GM21526 (cell line): ENCODE data around the gene POU4F3.

Source experiments
- ATAC-seq: cut with Tn5 transposase; IDR thresholded peaks from one replicate; pipeline ENCODE4 v1.9.1; 2021; ENCODE audit warnings: moderate library complexity; ENCODE audit not compliant: unreplicated experiment, low FRiP score

Gene POU4F3

DNA sequence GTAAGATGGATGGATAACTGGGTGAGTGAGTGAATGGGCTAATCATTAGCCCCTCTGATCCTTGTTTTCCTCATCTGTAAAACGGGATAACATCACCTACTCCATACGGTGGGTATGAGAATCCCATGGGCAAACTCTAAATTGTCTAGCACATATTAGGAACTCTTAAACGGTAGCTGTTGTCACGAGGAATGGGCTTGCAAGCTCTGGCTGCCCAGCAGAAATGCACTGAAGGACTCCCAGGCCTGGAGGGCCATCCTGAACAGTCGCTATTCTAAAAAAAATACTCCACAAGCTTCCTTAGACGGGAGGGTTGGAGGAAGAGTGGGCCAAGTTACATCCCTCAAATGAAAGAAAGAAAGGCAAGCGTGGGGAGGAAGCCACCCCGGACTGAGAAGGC is 711 bp upstream of the POU4F3 start:
- ATAC-seq: no peak

- ATAC-seq: no peak
Observed at GRCh38 chr5:146339715-146340259, 1.1 kb downstream of the POU4F3 start.

DNA sequence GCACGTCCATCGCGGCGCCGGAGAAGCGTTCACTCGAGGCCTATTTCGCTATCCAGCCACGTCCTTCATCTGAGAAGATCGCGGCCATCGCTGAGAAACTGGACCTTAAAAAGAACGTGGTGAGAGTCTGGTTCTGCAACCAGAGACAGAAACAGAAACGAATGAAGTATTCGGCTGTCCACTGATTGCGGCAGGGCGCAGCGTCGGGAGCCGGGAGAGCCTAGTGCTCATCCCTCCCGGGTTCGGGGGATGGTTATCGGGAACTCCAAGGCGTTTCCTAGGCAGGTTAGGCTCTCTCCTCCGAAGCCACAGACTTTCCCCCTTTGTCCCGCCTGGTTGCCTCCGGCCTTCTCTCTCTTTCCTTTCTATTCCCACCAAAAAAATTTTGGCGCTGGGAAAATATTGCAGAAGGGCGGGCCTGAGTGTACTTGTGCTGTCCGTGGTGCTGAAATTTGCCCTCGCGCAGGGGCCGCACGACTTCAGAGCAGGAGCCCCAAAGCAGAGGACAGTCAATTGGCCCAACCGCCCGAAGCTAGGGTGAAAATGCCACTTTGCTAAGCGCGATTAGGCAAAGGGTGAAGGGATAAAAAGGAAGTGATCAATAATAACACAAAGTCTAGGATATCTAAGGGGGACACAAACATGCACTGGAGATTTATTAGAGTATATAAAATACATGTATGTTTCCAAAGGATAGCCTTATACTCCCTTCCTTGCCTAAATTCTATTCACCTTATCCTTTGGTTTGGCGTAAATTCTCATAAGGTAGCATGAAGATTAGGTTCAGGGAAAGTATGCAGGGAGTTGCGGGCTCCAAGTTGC is 1.8 kb downstream of the POU4F3 start:
- ATAC-seq: no peak

GRCh38 chr5:146341854-146342253 is 3.2 kb downstream of the POU4F3 start:
- no peak for ATAC-seq

GRCh38 chr5:146342519-146342881 is 3.9 kb downstream of the POU4F3 start:
- ATAC-seq: no peak

DNA sequence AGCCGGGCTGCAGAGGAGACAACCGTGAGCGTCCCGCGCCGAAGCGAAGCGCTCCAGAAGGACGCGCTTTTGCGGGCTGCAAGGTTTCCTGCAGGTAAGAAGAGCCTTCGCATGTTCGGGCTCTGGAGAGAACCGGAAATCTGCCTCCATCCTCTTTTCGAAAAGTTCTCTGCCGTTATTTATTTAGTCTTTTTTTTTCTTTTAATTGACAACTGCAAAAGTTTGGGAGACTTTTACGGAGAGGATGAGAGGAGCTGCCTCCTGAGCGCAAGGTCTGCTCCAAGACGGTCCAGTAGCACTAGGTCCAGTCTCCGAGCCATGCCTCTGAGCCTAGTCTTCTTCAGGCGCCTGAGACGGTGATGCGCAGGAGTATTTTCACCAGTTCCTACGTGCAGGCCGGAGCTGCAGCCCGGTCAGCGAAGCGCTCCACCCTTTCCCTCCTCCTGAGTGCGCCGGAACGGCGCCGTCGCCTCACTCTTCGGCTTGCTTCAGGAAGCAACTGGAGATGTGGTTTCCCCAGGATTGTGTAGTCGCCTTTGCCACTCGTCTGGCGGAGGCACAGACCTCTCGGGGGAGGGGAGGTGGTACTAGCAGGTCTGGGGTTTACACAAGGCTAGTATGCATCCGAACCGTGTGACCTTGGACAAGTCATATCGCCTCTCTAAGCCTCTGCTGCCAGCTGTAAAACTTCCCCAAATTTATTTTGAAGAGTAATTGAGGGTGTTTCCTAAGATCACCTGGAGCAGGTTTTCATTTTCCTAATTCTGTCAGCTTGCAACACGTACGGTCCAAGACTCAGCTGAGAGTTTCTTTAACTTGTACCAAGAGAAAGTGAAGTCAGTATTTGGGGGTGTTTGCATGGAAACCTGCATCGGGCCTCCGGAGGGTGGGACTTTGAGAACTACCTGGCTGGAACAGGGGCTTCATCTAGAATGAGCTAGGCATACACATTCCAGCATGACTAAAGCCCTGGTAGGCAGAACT is 4.5 kb downstream of the POU4F3 start:
- no peak for ATAC-seq

DNA sequence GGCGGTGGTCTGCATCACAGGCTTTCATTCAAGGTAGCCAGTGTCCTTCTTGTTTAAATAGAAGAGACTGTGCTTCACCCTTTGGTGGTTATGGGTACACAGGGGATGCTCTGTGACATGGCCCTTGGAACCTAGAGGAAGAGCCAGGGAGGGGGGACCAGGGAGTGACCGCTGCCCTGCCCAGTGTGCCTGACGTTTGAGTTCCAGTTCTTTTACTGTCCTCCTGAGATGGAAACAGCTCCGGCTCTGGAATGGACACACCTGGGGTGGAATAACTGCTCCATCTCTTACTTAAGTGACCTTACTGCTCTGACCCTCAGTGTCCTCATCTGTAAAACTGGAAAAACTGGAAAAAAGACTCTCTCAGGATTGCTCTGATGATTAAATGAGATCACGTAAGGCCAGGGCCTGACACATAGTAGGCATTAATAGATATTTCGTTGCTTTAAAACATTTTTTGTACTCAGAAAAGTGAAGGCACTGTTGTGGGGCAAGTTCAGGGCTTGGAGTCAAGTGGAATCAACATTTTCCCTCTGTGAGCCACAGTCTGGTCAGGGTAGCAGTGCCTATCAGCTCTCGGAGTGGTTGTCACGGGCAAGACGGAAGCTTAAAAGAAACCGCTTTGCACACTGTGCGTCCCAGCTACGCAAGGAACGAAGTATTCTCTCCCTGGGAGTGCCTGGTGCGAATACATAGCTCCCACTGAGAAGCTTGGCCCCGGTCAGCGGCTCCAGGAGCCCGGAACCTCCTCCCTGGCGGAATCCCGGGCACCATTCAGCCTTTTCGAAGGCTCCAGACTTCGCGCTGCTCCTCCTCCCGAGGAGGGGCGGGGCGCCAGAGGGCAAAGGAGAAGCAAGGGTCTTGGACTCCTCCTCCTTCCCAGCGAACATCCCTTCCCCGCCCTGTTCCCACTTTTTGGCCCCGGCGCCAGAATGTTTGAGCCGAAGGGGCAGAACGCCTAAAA is 5.8 kb downstream of the POU4F3 start:
- no peak for ATAC-seq

GRCh38 chr5:146345240-146345577 is 6.6 kb downstream of the POU4F3 start:
- ATAC-seq: no peak

GRCh38 chr5:146345578-146346366 is 7.1 kb downstream of the POU4F3 start:
- no peak for ATAC-seq

GRCh38 chr5:146357126-146357525 is 18.5 kb downstream of the POU4F3 start:
- ATAC-seq: no peak

DNA sequence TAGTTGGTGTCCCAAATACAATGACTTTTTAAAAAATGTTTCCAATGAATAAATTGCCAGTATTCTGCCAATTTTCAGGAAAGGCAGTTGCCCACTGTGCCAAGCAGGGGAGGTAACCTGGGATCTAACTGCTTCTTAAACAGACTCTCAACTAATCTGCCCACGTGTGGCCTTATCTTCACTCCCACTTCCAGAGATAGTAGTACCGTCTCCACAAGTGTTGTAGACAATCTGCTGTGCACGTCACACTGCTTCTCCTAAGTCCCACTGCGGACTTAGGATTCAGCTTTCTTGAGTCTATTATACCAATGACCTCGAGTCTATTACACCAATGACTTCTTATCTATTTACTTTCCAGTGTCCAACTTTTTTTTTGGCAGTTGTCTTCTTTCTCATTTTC is 21.2 kb downstream of the POU4F3 start:
- ATAC-seq: no peak

GRCh38 chr5:146363161-146363874 is 24.7 kb downstream of the POU4F3 start:
- ATAC-seq: no peak

- no peak for ATAC-seq
Observed at GRCh38 chr5:146365618-146366017, 27.0 kb downstream of the POU4F3 start.

DNA sequence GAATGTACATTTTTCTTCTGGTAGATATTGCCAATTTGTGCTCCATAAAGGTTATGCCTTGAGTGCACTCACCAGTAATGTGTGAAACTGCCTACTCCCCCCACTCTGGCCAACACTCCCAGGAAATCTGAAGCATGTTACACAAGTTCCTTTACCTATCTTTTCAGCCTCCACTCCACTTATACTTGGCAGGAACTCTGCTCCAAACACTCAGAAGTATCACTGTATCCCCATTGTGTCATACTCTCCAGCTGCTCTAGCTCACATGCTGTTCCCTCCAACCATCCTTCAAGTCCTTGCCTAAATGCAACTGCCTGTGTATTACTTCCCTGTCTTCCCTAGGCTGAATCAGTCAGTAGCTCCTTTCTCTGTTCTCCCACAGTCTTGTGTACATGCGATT is 28.3 kb downstream of the POU4F3 start:
- no peak for ATAC-seq

- no peak for ATAC-seq
Observed at GRCh38 chr5:146368137-146368536, 29.5 kb downstream of the POU4F3 start.

- no peak for ATAC-seq
Observed at GRCh38 chr5:146369691-146370090, 31.1 kb downstream of the POU4F3 start.

DNA sequence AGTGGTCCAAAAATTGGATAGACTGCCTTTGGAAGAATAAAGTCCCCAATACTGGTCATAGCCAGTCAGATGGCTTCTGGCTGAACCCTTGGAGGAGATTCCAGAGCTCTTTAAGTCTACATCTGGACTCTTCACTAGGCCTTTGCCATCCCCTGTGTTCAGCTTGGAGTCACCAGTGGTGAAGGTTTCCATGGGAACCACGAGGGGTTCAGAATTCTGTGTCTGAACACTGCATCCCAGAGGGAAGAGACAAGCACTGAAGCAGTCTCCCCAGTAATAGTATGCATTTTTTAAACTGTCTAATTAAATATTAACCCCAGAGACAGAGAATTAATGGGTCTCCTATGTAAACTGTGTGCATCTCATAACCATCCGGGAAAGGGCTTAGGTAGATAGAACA is 38.2 kb downstream of the POU4F3 start:
- no peak for ATAC-seq

GRCh38 chr5:146378986-146379385 is 40.3 kb downstream of the POU4F3 start:
- no peak for ATAC-seq

DNA sequence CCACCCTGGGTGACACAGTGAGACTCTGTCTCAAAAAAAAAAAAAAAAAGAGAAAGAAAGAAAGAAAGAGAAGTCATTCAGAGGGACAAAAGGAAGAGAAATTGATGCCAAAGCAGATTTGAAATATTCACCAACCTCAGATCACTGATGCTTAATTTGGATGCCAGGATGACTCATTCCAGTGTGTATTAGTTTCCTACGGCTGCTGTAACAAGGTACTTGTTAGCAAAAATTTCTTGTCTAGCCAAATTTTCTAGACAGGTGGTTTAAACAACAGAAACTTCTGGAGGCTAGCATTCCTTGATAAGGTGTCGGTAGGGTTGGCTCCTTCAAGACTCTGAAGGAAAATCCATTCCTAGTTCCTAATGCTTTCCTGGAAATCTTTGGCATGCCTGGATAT is 42.1 kb downstream of the POU4F3 start:
- no peak for ATAC-seq
